HFFc6 (cell line): Measurements from ENCODE around the gene FRYL. TPM values are rescaled to one million over a fixed set of nuclear protein-coding genes. Genes with fewer than 3 reads are reported as not detected.

ENCODE experiments used
- DNase-seq: peaks from one replicate; pipeline ENCODE4 v3.0.0-alpha.2; 2018
- H3K27ac Mint-ChIP-seq: 2 replicates; pipeline ENCODE4 v1.8.0; 2020; ENCODE audit warnings: mild to moderate bottlenecking, mixed read lengths
- H3K27me3 Mint-ChIP-seq: 2 replicates; pipeline ENCODE4 v1.8.0; 2021; ENCODE audit warnings: mild to moderate bottlenecking, moderate library complexity, mixed read lengths; ENCODE audit not compliant: insufficient read depth
- H3K36me3 Mint-ChIP-seq: 2 replicates; pipeline ENCODE4 v1.8.0; 2021; ENCODE audit warnings: low read depth, mixed read lengths
- H3K4me1 Mint-ChIP-seq: 2 replicates; pipeline ENCODE4 v1.8.0; 2020; ENCODE audit warnings: low read depth, mixed read lengths
- H3K4me3 Mint-ChIP-seq: 2 replicates; pipeline ENCODE4 v1.8.0; 2020; ENCODE audit warnings: mild to moderate bottlenecking, moderate library complexity, mixed read lengths
- H3K9me3 Mint-ChIP-seq: 2 replicates; pipeline ENCODE4 v1.8.0; 2020; ENCODE audit warnings: mild to moderate bottlenecking, mixed read lengths
- total RNA-seq, 6 experiments: library from RNA; stranded (reverse); fragmentation: NEBNext Ultra II Directional; extraction: Animal tissue kit (Norgen Biotek cat#: 25700); gene quantifications; 2 replicates in 1 of 6; 3 replicates in 5 of 6; pipeline ENCODE4 v1.2.3, GENCODE V29; 2021
- TF ChIP-seq, protein P1 (sequence below): fragments of 200-600 bp; sonication (generic); IDR thresholded peaks from 2 replicates; pipeline ENCODE4 v1.5.0; 2021; ENCODE audit warnings: antibody characterized with exemption, mild to moderate bottlenecking

Gene FRYL
- total RNA-seq, 6 experiments from 2014 or later: 29.0 to 32.8 (median 30.4) TPM

DNA sequence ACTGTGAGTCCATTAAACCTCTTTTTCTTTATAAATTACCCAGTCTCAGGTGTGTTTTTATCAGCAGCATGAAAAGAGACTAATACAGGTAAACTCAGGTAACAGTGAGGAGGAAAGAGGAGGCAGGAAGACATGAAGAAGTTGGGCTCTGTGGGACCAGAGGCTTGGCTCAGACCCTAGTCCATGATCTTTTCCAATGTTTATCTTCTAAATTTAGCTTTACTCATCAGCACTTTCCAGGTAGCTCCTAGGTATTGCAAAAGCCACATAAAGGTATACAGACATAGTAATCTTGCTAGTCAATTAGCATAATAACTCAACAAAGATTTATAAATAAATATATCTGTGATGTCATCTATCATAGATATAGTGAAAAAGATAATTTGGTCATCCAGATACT, 11.2 kb upstream of the FRYL start:
- Mint-ChIP-seq H3K4me3 (no peak overlapping the region), H3K36me3 (no peaks in the 10 kb centered on the region), H3K9me3 (no peaks in the 10 kb centered on the region), H3K4me1 (0 out of 2 replicates have a peak, but pooled peaks cover 6% of the 10 kb centered on the region), H3K27ac (no peak overlapping the region), H3K27me3 (no peaks in the 10 kb centered on the region)
- TF ChIP-seq, protein P1, sequence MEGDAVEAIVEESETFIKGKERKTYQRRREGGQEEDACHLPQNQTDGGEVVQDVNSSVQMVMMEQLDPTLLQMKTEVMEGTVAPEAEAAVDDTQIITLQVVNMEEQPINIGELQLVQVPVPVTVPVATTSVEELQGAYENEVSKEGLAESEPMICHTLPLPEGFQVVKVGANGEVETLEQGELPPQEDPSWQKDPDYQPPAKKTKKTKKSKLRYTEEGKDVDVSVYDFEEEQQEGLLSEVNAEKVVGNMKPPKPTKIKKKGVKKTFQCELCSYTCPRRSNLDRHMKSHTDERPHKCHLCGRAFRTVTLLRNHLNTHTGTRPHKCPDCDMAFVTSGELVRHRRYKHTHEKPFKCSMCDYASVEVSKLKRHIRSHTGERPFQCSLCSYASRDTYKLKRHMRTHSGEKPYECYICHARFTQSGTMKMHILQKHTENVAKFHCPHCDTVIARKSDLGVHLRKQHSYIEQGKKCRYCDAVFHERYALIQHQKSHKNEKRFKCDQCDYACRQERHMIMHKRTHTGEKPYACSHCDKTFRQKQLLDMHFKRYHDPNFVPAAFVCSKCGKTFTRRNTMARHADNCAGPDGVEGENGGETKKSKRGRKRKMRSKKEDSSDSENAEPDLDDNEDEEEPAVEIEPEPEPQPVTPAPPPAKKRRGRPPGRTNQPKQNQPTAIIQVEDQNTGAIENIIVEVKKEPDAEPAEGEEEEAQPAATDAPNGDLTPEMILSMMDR: no peak
- no peak for DNase-seq

DNA sequence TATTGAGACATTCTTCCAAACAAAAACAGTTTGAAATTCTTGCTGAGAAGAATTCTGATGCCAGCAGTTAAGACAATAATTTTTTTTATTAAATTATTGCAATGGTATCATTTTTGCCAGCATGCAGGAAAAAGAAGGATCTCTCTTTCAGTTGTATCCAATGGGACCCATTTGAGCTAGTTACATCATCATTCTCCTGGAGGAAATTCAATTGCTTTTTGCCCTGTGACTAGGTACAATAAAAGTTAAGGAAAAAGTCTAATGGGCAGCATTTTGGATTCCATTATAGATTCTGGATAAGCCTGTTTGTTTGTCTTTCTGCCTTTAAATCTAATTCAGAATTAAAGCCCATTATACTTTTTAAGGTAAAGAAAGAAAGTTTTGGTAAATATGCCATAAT, 10.5 kb upstream of the FRYL start:
- DNase-seq: no peak
- H3K27ac Mint-ChIP-seq: no peak overlapping the region
- no peak overlapping the region for H3K4me3 Mint-ChIP-seq
- TF ChIP-seq, protein P1: no peak
- H3K36me3 Mint-ChIP-seq: no peaks in the 10 kb centered on the region
- no peaks in the 10 kb centered on the region for H3K9me3 Mint-ChIP-seq
- H3K27me3 Mint-ChIP-seq: no peaks in the 10 kb centered on the region
- H3K4me1 Mint-ChIP-seq: 0 out of 2 replicates have a peak, but pooled peaks cover 6% of the 10 kb centered on the region

DNA sequence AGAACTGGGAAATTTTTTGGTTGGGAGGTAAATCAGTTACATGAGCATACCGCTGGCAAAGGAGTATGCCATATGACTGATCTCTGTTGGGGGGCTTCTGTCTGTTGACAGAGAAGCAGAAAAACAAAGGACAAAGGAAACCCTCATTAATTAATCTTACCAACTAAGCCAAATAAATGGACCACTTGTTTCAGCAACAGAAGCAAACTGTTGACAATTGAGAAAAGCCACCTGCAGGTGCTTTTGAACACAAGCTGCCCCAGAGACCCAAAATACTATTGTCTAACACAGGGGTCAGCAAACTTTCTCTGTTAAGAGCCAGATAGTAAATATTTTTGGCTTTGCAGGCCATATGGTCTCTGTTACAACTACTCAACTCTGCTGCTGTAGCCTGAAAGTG, 7.0 kb upstream of the FRYL start:
- H3K36me3 Mint-ChIP-seq: no peaks in the 10 kb centered on the region
- TF ChIP-seq, protein P1: no peak
- no peaks in the 10 kb centered on the region for H3K9me3 Mint-ChIP-seq
- DNase-seq: no peak
- no peak overlapping the region for H3K4me3 Mint-ChIP-seq
- H3K27me3 Mint-ChIP-seq: no peaks in the 10 kb centered on the region
- no peak overlapping the region for H3K27ac Mint-ChIP-seq
- 0 out of 2 replicates have a peak, but pooled peaks cover 6% of the 10 kb centered on the region for H3K4me1 Mint-ChIP-seq

DNA sequence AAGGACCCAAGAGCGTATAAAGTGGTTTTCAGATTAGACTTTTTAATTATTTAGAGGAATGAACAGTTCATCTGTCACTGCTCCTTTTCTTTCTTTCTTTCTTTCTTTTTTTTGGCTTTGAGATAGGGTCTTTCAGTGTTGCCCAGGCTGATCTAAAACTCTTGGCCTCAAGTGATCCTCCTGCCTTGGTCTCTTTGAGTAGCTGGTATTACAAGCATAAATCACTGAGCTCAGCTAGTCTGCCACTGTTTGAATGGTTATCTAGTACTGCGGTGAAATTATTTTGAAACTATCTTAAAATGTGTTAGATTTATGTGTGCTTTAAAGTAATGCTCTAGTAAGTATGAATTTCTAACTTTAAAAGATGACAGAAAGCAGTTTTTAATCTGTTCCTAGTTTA, 6.5 kb upstream of the FRYL start:
- TF ChIP-seq, protein P1: no peak
- Mint-ChIP-seq H3K9me3 (no peaks in the 10 kb centered on the region), H3K27me3 (no peaks in the 10 kb centered on the region), H3K4me1 (peaks cover 8% of the 10 kb centered on the region), H3K27ac (no peak overlapping the region), H3K36me3 (no peaks in the 10 kb centered on the region), H3K4me3 (no peak overlapping the region)
- DNase-seq: no peak

DNA sequence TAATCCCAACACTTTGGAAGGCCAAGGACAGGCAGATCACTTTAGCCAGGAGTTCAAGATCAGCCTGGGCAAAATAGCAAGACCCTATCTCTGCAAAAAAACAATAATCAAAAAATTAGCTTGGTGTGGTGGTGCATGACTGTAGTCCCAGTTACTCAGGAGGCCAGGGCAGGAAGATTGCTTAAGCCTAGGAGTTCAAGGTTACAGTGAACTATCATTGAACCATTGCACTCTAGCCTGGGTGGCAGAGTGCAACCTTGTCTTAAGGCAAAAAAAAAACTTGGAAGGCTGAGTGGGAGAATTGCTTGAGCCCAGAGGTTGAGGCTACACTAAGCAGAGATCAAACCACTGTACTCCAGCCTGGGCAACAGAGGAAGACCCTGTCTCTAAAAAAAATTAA, 5.2 kb upstream of the FRYL start:
- DNase-seq: no peak
- Mint-ChIP-seq H3K4me1 (peaks cover 14% of the 10 kb centered on the region), H3K4me3 (no peak overlapping the region), H3K9me3 (no peaks in the 10 kb centered on the region), H3K36me3 (no peaks in the 10 kb centered on the region), H3K27ac (no peak overlapping the region), H3K27me3 (no peaks in the 10 kb centered on the region; the same call in 1 of the 2 replicates)
- TF ChIP-seq, protein P1: no peak

DNA sequence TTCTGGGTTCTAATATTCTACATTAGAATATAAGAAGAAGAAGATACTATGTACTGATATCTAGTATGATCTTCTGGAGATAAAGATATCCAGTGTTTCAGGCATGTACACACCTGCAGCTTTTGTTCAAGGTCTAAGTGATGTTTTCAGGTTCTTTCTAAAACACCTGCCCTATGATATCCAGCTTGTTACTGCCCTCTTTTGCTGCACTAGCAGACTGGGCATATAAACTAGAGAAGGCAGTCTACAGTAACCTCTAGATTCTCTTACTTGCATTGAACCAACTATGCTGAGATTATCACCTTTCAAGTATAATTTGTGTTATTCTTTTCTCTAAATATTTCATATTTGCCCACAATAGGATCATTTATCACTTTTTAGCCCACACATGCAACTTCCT, 1.9 kb upstream of the FRYL start:
- Mint-ChIP-seq H3K9me3 (no peaks in the 10 kb centered on the region), H3K27me3 (no peaks in the 10 kb centered on the region; the same call in 1 of the 2 replicates), H3K4me3 (no peak overlapping the region), H3K27ac (no peak overlapping the region), H3K36me3 (no peaks in the 10 kb centered on the region), H3K4me1 (peaks cover 28% of the 10 kb centered on the region)
- TF ChIP-seq, protein P1: no peak
- DNase-seq: no peak
